Brain microvascular endothelial cell (primary cell): ENCODE data around the gene CKS2.
A peak's percentile ranks its signal among the peaks of the same experiment; 100 is the strongest.

Experiments
- DNase-seq: peaks from one replicate; pipeline ENCODE4 v3.0.0-alpha.2; 2020
- H3K27ac ChIP-seq: fragments of 250-450 bp; sonication (Bioruptor Pico); 2 replicates; pipeline ENCODE4 v1.5.1; 2020; ENCODE audit warnings: mild to moderate bottlenecking, moderate library complexity
- H3K27me3 ChIP-seq: fragments of 250-450 bp; sonication (Bioruptor Pico); replicated peaks from 2 replicates; pipeline ENCODE4 v1.5.1; 2020; ENCODE audit warnings: mild to moderate bottlenecking
- H3K36me3 ChIP-seq: fragments of 250-450 bp; sonication (Bioruptor Pico); replicated peaks from 2 replicates; pipeline ENCODE4 v1.5.1; 2020; ENCODE audit warnings: mild to moderate bottlenecking
- H3K4me3 ChIP-seq: 2 replicates; pipeline ENCODE4 v1.5.1; 2011; ENCODE audit warnings: low read depth, mild to moderate bottlenecking, control low read depth, low read length, moderate library complexity
- in situ Hi-C: cut with HindIII; loops from 2 replicates; pipeline ENCODE4 v1.10.0; 2017; ENCODE audit warnings: low sequenced_read_pairs, low pct_ligation_motif_present
- TF ChIP-seq, protein P1 (sequence below): IDR thresholded peaks from 2 replicates; pipeline ENCODE4 v1.5.1; 2011; ENCODE audit warnings: low read depth, mild to moderate bottlenecking, moderate library complexity, low read length, control low read depth, inconsistent platforms; ENCODE audit errors: missing control alignments

Gene CKS2

GRCh38 chr9:89314955-89315354 is 4.0 kb downstream of the CKS2 start:
- H3K4me3 ChIP-seq: peak overlapping the region; percentile 87

DNA sequence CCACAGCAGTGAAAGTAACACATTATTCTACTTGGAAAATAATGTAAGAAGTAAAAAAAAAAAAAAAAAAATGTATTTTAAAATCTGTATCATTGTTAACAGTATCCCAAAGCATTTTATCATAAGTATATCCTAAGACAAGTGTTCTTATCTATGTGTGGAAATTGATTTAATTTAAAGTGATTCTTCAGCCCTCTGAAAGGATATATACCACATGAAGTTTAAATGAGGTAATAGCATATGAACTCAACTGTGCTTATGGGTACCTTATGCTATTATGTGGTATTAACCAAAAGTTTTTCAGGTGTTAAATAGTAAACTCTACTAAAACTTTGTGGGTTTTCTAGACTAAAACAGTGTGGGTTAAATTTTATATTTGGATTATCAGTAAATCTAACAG is 4.5 kb downstream of the CKS2 start:
- in situ Hi-C loops: no loop called here
- TF ChIP-seq, protein P1, sequence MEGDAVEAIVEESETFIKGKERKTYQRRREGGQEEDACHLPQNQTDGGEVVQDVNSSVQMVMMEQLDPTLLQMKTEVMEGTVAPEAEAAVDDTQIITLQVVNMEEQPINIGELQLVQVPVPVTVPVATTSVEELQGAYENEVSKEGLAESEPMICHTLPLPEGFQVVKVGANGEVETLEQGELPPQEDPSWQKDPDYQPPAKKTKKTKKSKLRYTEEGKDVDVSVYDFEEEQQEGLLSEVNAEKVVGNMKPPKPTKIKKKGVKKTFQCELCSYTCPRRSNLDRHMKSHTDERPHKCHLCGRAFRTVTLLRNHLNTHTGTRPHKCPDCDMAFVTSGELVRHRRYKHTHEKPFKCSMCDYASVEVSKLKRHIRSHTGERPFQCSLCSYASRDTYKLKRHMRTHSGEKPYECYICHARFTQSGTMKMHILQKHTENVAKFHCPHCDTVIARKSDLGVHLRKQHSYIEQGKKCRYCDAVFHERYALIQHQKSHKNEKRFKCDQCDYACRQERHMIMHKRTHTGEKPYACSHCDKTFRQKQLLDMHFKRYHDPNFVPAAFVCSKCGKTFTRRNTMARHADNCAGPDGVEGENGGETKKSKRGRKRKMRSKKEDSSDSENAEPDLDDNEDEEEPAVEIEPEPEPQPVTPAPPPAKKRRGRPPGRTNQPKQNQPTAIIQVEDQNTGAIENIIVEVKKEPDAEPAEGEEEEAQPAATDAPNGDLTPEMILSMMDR: no peak
- Histone ChIP-seq H3K36me3 (peaks cover 12% of the 10 kb centered on the region), H3K4me3 (no peak overlapping the region), H3K27me3 (no peaks in the 10 kb centered on the region), H3K27ac (no peak overlapping the region)
- no peak for DNase-seq

More at GRCh38 chr9:89314955-89315354, 4.0 kb downstream of the CKS2 start:
- TF ChIP-seq, protein P1: no peak
- Histone ChIP-seq H3K36me3 (peaks cover 12% of the 10 kb centered on the region), H3K27ac (no peak overlapping the region), H3K27me3 (no peaks in the 10 kb centered on the region)
- in situ Hi-C loops: no loop called here
- DNase-seq: no peak

DNA sequence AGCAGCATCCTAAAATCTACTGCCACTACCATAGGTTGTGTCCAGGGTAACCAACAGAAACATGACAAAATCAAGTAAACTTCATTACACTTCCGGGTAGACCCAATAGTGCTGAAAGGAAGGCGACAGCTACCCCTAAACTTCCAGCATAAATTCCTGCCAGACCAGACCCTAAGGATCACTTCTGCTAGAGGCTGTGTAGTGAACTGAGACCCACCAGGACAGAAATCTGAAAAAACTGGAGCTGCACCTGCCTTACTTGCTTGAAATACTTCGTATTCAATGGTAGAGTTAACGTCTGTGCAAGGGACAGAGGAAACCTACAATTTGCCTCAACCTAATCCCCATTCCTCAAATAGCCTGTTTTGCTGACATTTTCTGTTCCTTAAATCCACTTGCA is 6.3 kb downstream of the CKS2 start:
- Histone ChIP-seq H3K36me3 (peaks cover 12% of the 10 kb centered on the region), H3K4me3 (no peak overlapping the region), H3K27me3 (no peaks in the 10 kb centered on the region), H3K27ac (no peak overlapping the region)
- in situ Hi-C loops: no loop called here
- TF ChIP-seq, protein P1: no peak
- DNase-seq: no peak

DNA sequence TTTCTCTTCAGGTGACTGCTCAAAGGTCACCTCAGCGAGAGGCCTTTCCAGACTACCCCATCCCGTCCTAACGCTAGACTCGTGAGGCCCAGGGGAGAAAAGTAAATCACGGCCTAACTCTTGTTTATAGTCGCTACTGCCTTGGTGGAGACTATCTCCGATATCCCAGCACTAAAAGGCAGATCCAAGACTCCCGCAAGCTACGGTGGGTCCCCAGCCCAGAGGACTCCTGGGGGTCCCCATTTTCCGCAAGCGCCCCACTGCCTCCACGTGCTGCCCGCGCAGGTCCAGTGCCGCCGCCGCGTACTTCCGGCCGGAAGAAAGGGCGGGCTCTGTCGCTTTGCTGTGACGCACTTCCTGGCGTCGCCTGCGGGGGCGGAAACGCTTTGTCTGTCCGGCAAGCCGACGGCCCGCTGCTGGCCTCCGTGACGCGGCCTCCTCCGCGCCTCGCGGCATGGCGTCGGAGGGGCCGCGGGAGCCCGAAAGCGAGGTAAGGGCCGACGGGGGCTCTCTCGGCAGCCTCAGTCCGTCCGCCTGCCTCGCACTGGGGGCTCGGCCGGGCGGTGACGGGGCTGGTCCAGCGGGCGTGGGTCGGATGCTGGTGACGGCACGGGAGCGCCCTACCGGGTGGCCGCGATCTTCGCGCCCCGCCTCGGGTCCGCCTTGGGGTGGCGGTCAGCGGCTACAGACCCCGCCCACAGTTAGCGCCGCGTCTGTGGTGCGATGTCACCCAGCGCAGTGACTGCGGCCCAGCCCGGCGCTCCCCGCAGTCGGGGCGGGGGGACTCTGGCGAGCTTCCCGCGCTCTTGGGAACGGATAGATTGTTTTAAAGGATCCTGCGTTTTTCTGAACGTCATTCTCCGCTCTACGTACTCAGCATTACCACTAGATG is 7.4 kb downstream of the CKS2 start, which contains the start of gene SECISBP2:
TSS of gene SECISBP2 (plus strand) at position 378 of the 892 bp plus-strand sequence. CDS start at position 455, 77 bp downstream.
- TF ChIP-seq, protein P1: peak; percentile 80
- in situ Hi-C loops: no loop called here
- peak; percentile 94 for DNase-seq

DNA sequence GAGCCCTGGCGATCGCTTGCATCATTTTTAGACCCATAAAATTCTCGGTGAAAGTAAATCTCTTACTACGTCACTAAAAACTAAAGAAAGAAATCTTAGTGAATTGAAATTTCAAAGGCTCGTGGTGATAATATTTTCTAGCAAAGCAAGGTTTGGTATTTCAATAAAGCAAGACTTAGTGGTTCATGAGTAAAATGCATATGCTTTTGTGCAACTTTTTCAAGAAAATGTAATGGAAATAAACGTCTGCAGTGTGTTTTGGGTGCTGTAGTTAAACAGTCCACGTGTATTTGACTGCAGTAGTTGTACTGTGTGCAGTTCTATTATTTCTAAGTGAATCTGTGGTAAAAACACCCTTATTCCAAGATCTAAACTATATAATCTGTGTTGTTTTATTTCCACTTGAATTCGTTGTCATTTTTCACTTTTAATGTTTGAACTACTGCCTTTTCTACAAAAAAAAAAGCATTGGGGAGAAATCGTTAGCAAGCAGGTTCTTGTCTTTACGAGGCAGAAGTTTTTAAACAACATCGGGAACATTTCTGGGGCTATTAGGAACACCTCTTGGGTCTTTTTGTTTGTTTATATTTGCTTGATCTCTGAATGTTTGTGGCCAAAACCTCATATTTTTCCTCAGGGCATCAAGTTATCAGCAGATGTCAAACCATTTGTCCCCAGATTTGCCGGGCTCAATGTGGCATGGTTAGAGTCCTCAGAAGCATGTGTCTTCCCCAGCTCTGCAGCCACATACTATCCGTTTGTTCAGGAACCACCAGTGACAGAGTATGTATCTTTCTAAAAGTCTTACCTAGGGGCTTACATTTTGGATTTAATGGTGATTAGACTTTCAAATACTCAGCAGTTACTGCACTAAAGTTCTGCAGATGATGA is 8.3 kb downstream of the CKS2 start:
- no peak for DNase-seq
- peak overlapping the region; percentile 62 for H3K4me3 ChIP-seq
- H3K27me3 ChIP-seq: no peaks in the 10 kb centered on the region
- TF ChIP-seq, protein P1: no peak
- H3K36me3 ChIP-seq: peaks cover 12% of the 10 kb centered on the region
- in situ Hi-C loops: no loop called here
- peak overlapping the region; percentile 100 for H3K27ac ChIP-seq

More for the DNA sequence above, 7.4 kb downstream of the CKS2 start, which contains the start of gene SECISBP2:
- Histone ChIP-seq H3K27me3 (no peaks in the 10 kb centered on the region), H3K36me3 (peaks cover 12% of the 10 kb centered on the region), H3K27ac (peak within 1 kb of the TSS; percentile 100), H3K4me3 (peak within 1 kb of the TSS; percentile 62)
